Stimulated activated naive CD8-positive, alpha-beta T cell treated with anti-CD3 and anti-CD28 coated beads, Interleukin-15, Interleukin-2, amounts not matched to agents 100 ng/mL and 50 ng/mL, for 24 hours (primary cell): ENCODE measurements around the gene FBXO5.

ENCODE experiments used
- H3K27ac Mint-ChIP-seq: one replicate; pipeline ENCODE4 v1.8.0; 2021; ENCODE audit warnings: mild to moderate bottlenecking, mixed read lengths
- H3K27me3 Mint-ChIP-seq: one replicate; pipeline ENCODE4 v1.8.0; 2021; ENCODE audit warnings: mixed read lengths
- H3K36me3 Mint-ChIP-seq: one replicate; pipeline ENCODE4 v1.8.0; 2021; ENCODE audit warnings: low read depth, mixed read lengths
- H3K4me1 Mint-ChIP-seq: one replicate; pipeline ENCODE4 v1.8.0; 2021; ENCODE audit warnings: low read depth, mixed read lengths
- H3K4me3 Mint-ChIP-seq: one replicate; pipeline ENCODE4 v1.8.0; 2021; ENCODE audit warnings: mild to moderate bottlenecking, mixed read lengths
- H3K9me3 Mint-ChIP-seq: one replicate; pipeline ENCODE4 v1.8.0; 2021; ENCODE audit warnings: mixed read lengths

The FBXO5 gene

GRCh38 chr6:152982904-152983636 is at the start of gene FBXO5:
FBXO5 (minus strand) TSS chr6:152983041; CDS start chr6:152982959, 82 bp downstream.
- H3K27ac Mint-ChIP-seq, result peak within 1 kb of the TSS; percentile 100
- H3K4me1 Mint-ChIP-seq, result peaks cover 53% of the 10 kb centered on the region
- peak within 1 kb of the TSS; percentile 94 for H3K4me3 Mint-ChIP-seq
- H3K27me3 Mint-ChIP-seq, result no peaks in the 10 kb centered on the region
- H3K36me3 Mint-ChIP-seq, result peaks cover 57% of the 10 kb centered on the region
- no peaks in the 10 kb centered on the region for H3K9me3 Mint-ChIP-seq

- Mint-ChIP-seq H3K27ac (no peak overlapping the region), H3K27me3 (peaks cover 8% of the 10 kb centered on the region)
Observed at GRCh38 chr6:153032255-153032882, 49.5 kb upstream of the FBXO5 start.

GRCh38 chr6:153031335-153031955 is 48.6 kb upstream of the FBXO5 start:
- Mint-ChIP-seq H3K4me1 (no peaks in the 10 kb centered on the region), H3K27ac (no peak overlapping the region), H3K27me3 (peaks cover 8% of the 10 kb centered on the region), H3K4me3 (no peak overlapping the region), H3K9me3 (no peaks in the 10 kb centered on the region), H3K36me3 (no peaks in the 10 kb centered on the region)

More at GRCh38 chr6:153032255-153032882, 49.5 kb upstream of the FBXO5 start:
- no peaks in the 10 kb centered on the region for H3K36me3 Mint-ChIP-seq
- H3K9me3 Mint-ChIP-seq, result no peaks in the 10 kb centered on the region
- no peak overlapping the region for H3K4me3 Mint-ChIP-seq
- H3K4me1 Mint-ChIP-seq, result no peaks in the 10 kb centered on the region

GRCh38 chr6:153028963-153029362 is 46.1 kb upstream of the FBXO5 start:
- Mint-ChIP-seq H3K36me3 (no peaks in the 10 kb centered on the region), H3K27ac (no peak overlapping the region), H3K27me3 (peaks cover 12% of the 10 kb centered on the region), H3K4me3 (no peak overlapping the region), H3K4me1 (peaks cover 5% of the 10 kb centered on the region), H3K9me3 (no peaks in the 10 kb centered on the region)

- H3K9me3 Mint-ChIP-seq, result no peaks in the 10 kb centered on the region
- H3K4me1 Mint-ChIP-seq, result peaks cover 5% of the 10 kb centered on the region
- no peaks in the 10 kb centered on the region for H3K36me3 Mint-ChIP-seq
- no peak overlapping the region for H3K27ac Mint-ChIP-seq
- H3K4me3 Mint-ChIP-seq, result no peak overlapping the region
- peaks cover 12% of the 10 kb centered on the region for H3K27me3 Mint-ChIP-seq
Observed at GRCh38 chr6:153028286-153028685, 45.4 kb upstream of the FBXO5 start.

GRCh38 chr6:153027480-153027879 is 44.6 kb upstream of the FBXO5 start:
- H3K4me3 Mint-ChIP-seq, result no peak overlapping the region

GRCh38 chr6:153024709-153025017 is 41.8 kb upstream of the FBXO5 start:
- H3K4me1 Mint-ChIP-seq, result peaks cover 5% of the 10 kb centered on the region
- no peaks in the 10 kb centered on the region for H3K9me3 Mint-ChIP-seq
- no peaks in the 10 kb centered on the region for H3K36me3 Mint-ChIP-seq
- H3K27me3 Mint-ChIP-seq, result peaks cover 12% of the 10 kb centered on the region
- no peak overlapping the region for H3K27ac Mint-ChIP-seq
- no peak overlapping the region for H3K4me3 Mint-ChIP-seq

More at GRCh38 chr6:153027480-153027879, 44.6 kb upstream of the FBXO5 start:
- no peaks in the 10 kb centered on the region for H3K9me3 Mint-ChIP-seq
- H3K4me1 Mint-ChIP-seq, result peaks cover 5% of the 10 kb centered on the region
- peaks cover 12% of the 10 kb centered on the region for H3K27me3 Mint-ChIP-seq
- no peak overlapping the region for H3K27ac Mint-ChIP-seq
- no peaks in the 10 kb centered on the region for H3K36me3 Mint-ChIP-seq

- H3K27ac Mint-ChIP-seq, result no peak overlapping the region
- no peaks in the 10 kb centered on the region for H3K36me3 Mint-ChIP-seq
- peaks cover 5% of the 10 kb centered on the region for H3K4me1 Mint-ChIP-seq
- no peaks in the 10 kb centered on the region for H3K9me3 Mint-ChIP-seq
- no peak overlapping the region for H3K4me3 Mint-ChIP-seq
- peaks cover 12% of the 10 kb centered on the region for H3K27me3 Mint-ChIP-seq
Observed at GRCh38 chr6:153023977-153024708, 41.3 kb upstream of the FBXO5 start.

GRCh38 chr6:153018355-153018754 is 35.5 kb upstream of the FBXO5 start:
- no peaks in the 10 kb centered on the region for H3K9me3 Mint-ChIP-seq
- H3K27ac Mint-ChIP-seq, result no peak overlapping the region
- no peaks in the 10 kb centered on the region for H3K4me1 Mint-ChIP-seq
- no peak overlapping the region for H3K4me3 Mint-ChIP-seq
- H3K36me3 Mint-ChIP-seq, result no peaks in the 10 kb centered on the region
- H3K27me3 Mint-ChIP-seq, result peaks cover 27% of the 10 kb centered on the region

GRCh38 chr6:153016846-153017245 is 34.0 kb upstream of the FBXO5 start:
- Mint-ChIP-seq H3K36me3 (no peaks in the 10 kb centered on the region), H3K4me1 (no peaks in the 10 kb centered on the region), H3K9me3 (no peaks in the 10 kb centered on the region), H3K27ac (no peak overlapping the region), H3K27me3 (peaks cover 30% of the 10 kb centered on the region), H3K4me3 (no peak overlapping the region)

GRCh38 chr6:153015094-153015640 is 32.3 kb upstream of the FBXO5 start:
- Mint-ChIP-seq H3K27ac (no peak overlapping the region), H3K4me1 (no peaks in the 10 kb centered on the region), H3K9me3 (no peaks in the 10 kb centered on the region), H3K4me3 (no peak overlapping the region), H3K36me3 (no peaks in the 10 kb centered on the region), H3K27me3 (peaks cover 30% of the 10 kb centered on the region)

- H3K27me3 Mint-ChIP-seq, result peaks cover 28% of the 10 kb centered on the region
- no peaks in the 10 kb centered on the region for H3K4me1 Mint-ChIP-seq
- H3K9me3 Mint-ChIP-seq, result no peaks in the 10 kb centered on the region
- no peaks in the 10 kb centered on the region for H3K36me3 Mint-ChIP-seq
- H3K27ac Mint-ChIP-seq, result no peak overlapping the region
- H3K4me3 Mint-ChIP-seq, result no peak overlapping the region
Observed at GRCh38 chr6:153013438-153013837, 30.6 kb upstream of the FBXO5 start.

- Mint-ChIP-seq H3K4me3 (no peak overlapping the region), H3K27me3 (peaks cover 22% of the 10 kb centered on the region), H3K27ac (no peak overlapping the region), H3K36me3 (no peaks in the 10 kb centered on the region), H3K4me1 (no peaks in the 10 kb centered on the region), H3K9me3 (no peaks in the 10 kb centered on the region)
Observed at GRCh38 chr6:153012856-153013255, 30.0 kb upstream of the FBXO5 start.

- Mint-ChIP-seq H3K4me3 (peak overlapping the region; percentile 98), H3K4me1 (peaks cover 40% of the 10 kb centered on the region), H3K27me3 (no peaks in the 10 kb centered on the region), H3K36me3 (peaks cover 32% of the 10 kb centered on the region), H3K27ac (peak overlapping the region; percentile 98), H3K9me3 (peaks cover 4% of the 10 kb centered on the region)
Observed at GRCh38 chr6:153003366-153003690, 20.5 kb upstream of the FBXO5 start.
